T1000 (cell line): ENCODE measurements around the gene GABRE.
"Not testable (repeated sequence)": the region's sequence is repeated elsewhere in the genome, so short reads cannot be mapped to it uniquely, and the experiment has no call there.

Source experiments
- DNase-seq: peaks from one replicate; lab custom pipeline; 2025; ENCODE audit warnings: mixed read lengths; lab: John Stamatoyannopoulos, UW

Gene GABRE

DNA sequence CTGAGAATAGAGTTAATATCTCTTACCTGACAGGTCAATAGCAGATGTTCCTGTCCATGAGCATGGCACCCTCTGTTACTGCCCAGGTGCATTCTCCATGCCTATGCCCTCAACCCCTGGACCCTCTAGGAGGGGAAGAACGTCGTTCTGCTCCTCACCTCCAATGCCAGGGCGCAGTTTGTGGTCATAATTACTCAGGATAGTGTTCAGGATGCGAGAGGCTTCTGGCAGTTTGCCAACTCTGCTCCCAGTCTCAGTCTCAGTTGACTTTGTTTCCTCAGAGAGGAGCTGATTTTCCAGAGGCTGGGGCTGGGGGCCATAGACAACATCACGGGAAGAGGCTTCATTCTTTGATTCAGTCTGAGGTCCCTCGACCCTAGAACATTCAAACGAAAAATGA, 4.4 kb downstream of the GABRE start:
- no peak for DNase-seq

DNA sequence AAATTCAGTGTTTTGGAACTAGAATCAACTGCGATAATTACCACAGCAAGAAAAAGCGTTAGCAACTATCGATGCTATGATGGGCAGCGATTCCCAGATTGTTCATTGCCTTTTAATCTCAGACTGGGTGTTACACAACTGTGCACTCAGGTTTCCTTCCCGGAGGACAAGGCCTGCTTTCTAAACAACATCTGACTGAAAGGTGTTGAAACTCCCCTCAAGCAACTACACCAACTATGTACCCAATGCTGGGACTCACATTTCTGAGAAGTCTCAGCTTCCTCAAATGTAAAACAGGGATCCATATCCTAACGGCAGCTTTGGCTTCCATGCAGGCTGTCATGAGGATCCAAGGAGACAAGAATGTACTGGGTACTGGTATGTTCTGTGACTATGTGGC, 8.2 kb downstream of the GABRE start:
- DNase-seq = no peak

DNA sequence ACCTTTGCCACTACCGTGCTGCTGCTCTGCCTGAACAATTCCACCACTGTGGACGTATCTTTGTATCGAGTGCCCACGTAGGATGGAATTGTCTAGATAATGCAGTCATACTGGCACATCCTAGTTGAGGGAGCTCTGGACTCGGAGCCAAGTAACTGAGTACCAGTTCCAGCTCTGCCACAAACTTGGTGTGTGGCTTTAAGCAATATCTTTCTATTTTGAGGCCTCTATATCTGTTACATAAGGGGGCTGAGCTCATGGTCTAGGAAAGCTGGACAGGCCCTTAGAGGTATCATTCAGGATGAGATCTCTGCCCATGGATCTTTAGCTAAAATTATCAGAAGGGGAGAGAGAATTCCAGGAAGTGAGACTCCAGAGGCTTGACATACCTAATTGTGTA, 12.4 kb downstream of the GABRE start:
- no peak for DNase-seq

DNA sequence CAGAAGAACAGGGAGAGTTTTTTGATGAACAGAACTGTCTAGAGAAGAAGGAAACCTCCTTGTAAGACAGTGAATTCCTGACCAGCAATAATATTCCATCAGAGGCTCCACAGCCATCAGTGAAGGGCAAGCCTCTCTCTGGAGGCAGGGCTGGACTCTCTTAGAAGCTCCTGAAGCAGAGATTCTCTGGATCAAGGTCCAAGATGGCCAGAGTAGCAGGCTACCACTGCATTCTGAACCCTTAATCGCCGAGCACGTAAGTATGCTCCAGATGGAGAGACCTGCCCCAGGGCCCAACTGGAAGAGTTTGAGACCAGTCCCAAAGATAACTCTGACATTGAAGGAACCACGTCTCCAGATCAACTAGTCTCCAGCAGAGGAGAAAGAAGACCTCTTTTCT, 16.4 kb downstream of the GABRE start:
- no peak for DNase-seq

DNA sequence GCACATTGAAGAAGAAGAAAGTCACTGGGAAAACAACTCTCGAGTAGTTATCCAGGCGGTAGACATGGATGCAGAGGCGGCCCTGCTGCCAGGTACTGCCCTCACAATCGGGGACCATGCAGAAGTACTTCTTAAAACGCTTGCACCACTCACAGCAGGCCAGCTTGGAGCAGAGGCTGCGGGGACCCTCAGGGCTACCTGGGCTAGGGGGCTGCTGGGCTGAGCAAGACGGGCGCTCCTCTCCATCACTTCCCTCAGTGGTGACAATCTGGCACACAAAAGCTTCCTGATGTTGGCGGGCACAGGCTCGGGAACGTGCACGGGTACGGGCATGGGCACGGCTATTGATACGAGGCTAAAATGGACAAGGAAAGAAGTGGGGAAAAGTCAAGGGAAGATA, 19.7 kb downstream of the GABRE start:
- no peak for DNase-seq

DNA sequence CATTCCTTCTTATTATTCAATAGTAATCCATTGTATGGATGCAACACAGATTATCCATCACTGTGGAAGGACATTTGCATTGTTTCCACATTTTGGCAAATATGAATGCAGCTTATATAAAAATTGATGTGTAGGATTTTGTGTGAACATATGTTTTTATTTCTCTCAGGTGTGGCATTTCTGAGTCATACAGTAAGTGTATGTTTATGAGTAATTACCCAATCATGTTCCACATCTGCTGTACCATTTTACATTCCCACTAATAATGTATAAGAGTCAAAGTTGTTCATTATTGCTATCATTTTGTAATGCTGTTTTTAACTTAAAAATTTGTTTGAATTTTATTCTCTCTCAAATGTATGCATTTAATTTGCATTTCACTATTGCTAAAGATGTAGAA, 36.3 kb downstream of the GABRE start:
- no peak for DNase-seq

DNA sequence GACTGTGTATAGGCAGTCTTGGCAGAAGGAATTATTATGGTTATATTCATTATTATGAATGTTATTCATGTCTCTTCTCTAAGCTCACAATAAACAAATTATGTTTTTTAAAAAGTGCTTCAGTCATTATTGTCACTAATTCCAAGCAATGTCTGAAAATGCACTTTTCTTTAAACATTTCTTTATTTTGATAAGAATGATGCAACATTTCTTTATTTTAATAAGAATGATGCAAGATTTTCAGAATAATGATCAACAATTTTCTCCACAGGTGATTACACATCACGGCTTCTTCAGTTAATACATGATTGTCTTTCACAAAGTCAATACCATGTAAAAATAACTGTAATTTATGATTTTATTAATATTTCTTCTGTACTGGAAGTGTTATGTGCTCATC, 39.1 kb downstream of the GABRE start:
- DNase-seq = no peak

DNA sequence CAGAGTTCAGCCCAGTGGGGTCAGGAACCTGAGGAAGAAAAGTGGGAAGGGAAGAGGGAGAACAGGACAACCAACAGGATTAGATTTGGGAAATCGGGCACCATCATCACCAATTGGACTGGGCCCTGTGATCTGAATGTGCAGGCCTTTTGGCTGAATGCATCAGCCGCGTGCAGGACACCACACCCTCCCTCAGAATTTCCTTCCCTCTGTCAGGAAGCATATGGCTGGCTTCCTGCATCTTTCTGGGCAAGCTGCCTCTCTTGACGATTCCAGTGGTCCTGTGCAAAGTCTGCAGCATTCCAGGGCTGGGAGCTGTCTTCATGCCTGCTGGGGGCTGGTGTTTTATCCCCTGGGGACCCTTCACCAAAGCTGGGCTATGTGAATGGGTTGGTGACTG, 45.4 kb downstream of the GABRE start:
- no peak for DNase-seq

DNA sequence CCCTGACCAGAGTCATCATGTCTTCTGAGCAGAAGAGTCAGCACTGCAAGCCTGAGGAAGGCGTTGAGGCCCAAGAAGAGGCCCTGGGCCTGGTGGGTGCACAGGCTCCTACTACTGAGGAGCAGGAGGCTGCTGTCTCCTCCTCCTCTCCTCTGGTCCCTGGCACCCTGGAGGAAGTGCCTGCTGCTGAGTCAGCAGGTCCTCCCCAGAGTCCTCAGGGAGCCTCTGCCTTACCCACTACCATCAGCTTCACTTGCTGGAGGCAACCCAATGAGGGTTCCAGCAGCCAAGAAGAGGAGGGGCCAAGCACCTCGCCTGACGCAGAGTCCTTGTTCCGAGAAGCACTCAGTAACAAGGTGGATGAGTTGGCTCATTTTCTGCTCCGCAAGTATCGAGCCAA, 50.8 kb downstream of the GABRE start:
- DNase-seq = no peak

DNA sequence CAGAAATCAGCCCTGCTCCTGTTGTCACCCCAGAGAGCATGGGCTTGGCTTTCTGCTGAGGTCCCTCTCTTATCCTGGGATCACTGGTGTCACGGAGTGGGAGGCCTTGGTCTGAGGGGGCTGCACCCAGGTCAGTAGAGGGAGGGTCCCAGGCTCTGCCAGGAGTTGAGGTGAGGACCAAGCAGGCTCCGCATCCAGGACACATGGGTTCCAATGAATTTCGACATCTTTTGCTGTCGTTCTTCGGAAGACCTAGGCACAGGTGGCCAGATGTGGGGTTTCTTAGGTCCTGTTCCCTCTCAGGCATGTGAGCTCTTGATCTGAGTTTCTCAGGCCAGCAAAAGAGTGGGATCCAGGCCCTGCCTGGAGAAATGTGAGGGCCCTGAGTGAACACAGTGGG, 51.8 kb downstream of the GABRE start:
- no peak for DNase-seq

DNA sequence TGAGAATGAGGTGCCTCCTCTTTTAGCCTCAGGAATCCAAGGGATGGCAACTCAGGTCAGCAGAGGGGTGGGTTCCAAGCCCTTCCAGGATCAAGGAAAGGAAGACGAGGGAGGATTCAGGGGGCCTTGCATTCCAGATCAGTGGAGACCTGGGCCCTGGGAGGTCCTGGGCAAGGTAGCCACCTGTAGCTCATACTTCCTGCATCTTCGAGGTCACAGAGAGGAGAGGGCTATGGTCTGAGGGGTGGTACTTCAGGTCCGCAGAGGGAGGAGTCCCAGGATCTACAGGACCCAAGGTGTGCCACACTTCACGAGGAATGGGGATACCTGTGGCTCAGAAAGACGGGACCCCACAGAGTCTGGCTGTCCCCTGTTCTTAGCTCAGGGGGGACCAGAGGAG, 52.6 kb downstream of the GABRE start:
- DNase-seq = no peak

DNA sequence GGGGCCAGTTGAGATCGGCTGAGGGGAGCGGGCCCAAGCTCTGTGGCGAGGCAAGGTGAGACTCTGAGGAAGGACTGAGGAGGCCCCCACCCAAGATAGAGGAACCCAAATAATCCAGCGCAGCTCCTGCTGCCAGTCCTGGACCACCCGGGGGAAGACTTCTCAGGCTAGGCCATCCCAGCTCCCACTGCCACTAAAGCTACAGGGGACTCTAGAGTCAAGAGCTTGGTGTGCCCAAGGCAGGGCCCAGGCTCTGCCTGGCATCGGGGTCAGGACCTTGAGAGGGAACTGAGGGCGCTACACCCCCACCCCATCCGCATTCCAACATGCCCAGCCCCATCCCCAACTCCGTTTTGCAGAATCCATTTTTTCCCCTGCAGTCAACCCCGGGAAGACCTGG, 53.2 kb downstream of the GABRE start:
- no peak for DNase-seq

DNA sequence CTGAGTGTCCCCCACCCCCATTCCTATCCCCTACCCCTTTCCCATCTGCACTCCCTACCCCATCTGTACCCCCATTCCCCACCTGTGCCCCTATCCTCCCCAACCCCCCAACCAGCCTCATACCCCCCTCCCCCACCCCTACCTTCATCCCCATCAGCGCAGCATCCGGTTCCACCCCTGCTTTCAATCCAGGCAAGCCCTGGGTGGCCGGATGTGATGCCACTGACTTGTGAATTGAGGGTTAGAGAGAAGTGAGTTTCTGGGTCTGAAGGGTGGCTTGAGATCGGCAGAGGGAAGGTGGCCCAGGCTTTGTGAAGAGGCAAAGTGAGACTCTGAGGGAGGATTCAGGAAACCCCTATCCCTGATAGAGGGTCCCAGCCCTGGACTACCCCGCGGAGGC, 53.9 kb downstream of the GABRE start:
- DNase-seq = no peak

DNA sequence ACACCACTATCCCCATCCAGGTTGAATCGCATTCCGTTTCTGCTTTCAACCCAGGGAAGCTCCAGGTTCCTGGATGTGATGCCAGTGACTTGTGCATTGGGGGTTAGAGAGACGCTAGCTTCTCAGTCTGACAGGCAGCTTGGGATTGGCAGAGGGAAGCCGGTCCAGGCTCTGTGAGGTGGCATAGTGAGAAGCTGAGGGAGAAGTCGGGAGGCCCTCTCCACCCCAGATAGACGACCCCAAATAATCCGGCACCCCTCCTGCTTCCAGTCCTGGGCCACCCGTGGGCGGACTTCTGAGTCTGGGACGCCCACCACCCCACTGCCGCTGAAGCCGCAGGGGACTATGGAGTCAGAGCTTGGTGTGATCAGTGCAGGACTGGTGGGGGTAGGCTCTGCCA, 54.4 kb downstream of the GABRE start:
- DNase-seq = no peak

DNA sequence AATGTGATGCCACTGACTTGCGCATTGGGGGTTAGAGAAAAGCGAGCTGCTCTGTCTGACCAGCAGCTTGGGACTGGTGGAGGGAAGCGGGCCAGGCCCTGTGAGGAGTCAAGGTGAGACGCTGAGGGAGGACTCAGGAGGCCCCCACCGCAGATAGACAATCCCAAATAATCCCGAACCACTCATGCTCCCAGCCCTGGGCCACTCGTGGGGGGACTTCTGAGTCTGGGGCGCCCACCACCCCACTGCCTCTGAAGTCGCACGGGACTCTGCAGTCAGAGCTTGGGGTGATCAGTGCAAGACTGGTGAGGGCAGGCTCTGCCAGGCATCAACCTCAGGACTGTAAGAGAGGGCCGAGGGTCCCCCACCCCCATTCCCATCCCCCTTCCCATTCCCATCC, 54.9 kb downstream of the GABRE start:
- no peak for DNase-seq

DNA sequence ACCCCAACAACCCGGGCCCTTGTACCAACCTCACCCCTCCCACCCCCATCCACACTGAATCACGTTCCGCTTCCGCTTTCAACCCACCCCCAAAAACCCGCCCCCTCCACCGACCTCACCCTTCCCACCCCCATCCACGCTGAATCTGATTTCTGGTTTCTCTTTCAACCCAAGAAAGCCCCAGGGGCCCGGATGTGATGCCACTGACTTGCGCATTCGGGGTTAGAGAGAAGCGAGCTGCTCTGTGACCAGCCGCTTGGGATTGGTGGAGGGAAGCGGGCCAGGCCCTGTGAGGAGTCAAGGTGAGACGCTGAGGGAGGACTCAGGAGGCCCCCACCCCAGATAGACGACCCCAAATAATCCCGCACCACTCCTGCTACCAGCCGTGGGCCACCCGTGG, 55.7 kb downstream of the GABRE start:
- not testable (repeated sequence) for DNase-seq

DNA sequence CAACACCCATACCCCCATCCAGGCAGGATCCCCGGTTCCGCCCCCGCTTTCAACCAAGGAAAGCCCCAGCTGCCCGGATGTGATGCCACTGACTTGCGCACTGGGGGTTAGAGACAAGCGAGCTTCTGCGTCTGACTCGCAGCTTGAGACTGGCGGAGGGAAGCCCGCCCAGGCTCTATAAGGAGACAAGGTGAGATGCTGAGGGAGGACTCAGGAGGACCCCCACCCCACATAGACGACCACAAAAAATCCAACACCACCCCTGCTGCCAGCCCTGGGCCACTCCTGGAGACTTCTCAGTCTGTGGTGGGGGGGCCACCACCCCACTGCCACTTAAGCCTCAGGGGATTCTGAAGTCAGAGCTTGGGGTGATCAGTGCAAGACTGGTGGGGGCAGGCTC, 61.7 kb downstream of the GABRE start, which contains the start of gene MAGEA4:
Gene MAGEA4 (plus strand): TSS at position 110 of the 400 bp plus-strand sequence. CDS start 10,776 bp downstream, outside the sequence.
- no peak for DNase-seq

DNA sequence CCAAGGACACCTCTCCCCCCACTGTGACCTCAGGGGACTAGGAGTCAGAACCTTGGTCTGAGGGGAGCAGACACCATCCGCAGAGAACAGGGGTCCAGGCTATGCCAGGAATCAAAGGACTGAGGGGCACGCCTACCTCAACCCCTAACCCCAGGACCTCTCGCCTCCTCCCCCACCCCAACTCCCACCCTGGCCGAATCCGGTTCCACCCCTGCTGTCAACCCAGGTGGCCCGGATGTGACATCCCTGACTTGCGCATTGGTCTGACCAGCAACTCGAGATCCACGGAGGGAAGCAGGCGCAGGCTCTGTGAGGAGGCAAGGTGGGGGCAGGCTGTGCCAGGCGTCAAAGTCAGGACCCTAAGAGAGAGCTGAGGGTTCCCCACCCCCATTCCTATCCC, 62.3 kb downstream of the GABRE start:
- DNase-seq = no peak

DNA sequence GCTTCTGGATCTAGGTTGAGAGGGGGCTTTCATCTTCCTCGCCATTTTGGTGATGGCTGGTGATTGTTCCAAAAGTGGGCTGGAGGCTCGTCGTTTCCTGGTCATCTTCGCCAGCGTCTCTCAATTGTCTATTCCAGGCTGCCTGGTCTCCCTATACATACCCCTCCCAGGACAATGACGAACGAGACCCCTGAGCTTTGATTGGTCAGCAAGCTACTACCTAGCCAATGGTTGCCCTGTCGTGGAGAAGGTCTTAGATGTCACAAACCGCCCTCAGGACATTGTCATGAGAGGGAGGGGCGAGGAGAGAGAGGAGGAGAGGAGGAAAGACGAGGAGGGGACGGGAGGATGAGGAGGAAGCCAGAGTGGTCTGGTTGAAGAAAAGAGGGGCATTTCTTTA, 69.5 kb downstream of the GABRE start:
- no peak for DNase-seq
